Measurements from ENCODE around the gene CTTNBP2NL.

The CTTNBP2NL gene

DNA sequence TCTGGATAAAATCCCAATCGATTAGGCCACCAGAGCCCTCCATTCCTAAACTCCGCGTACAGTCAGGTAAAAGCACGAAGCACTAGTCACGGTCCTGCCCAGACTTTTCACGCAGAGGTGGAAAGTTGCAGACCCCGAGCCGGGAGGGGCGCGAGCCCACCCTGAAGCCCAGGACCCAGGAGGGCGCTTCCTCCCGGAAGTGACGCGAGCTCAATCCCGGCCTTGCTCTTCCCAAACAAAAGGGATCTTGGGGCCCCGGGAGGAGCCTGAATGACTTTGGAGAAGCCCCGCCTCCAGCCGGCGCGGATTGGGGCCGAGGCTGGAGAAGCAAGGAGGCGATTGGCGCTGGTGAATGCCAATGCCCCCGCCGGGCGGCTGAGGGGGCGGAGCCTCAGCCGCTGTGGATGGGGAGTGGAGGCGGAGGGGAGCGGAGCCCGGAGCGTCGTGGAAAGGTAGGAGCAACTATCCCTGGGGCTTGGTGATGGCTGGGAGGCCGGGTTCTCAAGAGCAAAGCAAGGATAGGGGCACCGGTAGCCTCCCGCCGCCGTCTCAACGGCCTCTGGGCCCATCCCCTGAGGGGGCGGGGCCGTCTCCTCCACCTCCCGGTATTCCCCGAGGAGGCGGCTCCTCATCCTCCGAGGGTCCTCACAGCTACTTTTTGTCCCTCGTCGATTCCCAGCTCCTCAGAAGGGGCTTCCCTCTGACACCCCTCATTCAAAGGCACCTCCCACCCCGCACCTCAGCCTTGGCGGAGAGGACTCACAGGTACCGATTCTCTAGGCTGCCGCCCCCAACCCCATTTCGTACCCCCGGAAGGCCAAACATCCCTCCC, at the start of gene CTTNBP2NL:
Gene CTTNBP2NL (plus strand): TSS at position 394 of the 832 bp plus-strand sequence. CDS start 19,952 bp downstream, outside the sequence.
- in situ Hi-C loops (cut with HindIII; ENCODE audit: low pct_ligation_motif_present, low sequenced_read_pairs), result loop anchor here (10.0 kb wide), 1 partner anchor 219 kb away; the partner anchor contains the start of genes CAPZA1 and ST7L
- no peaks in the 10 kb centered on the region for H3K27me3 ChIP-seq (replicated peaks)
- H3K36me3 ChIP-seq (replicated peaks), result no peaks in the 10 kb centered on the region
- peak within 1 kb of the TSS; percentile 98 for H3K4me3 ChIP-seq (ENCODE audit: low read depth, low read length)
- peak; percentile 89 for DNase-seq
- peak within 1 kb of the TSS; percentile 93 for H3K27ac ChIP-seq
- TF ChIP-seq, protein P1, sequence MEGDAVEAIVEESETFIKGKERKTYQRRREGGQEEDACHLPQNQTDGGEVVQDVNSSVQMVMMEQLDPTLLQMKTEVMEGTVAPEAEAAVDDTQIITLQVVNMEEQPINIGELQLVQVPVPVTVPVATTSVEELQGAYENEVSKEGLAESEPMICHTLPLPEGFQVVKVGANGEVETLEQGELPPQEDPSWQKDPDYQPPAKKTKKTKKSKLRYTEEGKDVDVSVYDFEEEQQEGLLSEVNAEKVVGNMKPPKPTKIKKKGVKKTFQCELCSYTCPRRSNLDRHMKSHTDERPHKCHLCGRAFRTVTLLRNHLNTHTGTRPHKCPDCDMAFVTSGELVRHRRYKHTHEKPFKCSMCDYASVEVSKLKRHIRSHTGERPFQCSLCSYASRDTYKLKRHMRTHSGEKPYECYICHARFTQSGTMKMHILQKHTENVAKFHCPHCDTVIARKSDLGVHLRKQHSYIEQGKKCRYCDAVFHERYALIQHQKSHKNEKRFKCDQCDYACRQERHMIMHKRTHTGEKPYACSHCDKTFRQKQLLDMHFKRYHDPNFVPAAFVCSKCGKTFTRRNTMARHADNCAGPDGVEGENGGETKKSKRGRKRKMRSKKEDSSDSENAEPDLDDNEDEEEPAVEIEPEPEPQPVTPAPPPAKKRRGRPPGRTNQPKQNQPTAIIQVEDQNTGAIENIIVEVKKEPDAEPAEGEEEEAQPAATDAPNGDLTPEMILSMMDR (IDR thresholded peaks at IDR 0.05; ENCODE audit: low read depth, low read length, missing control alignments), result no peak

GRCh38 chr1:112346801-112347350, 49.1 kb upstream of the CTTNBP2NL start:
- Histone ChIP-seq H3K4me3 (ENCODE audit: low read depth, low read length) (no peak overlapping the region), H3K36me3 (replicated peaks) (no peaks in the 10 kb centered on the region), H3K27me3 (replicated peaks) (peaks cover 3% of the 10 kb centered on the region), H3K27ac (no peak overlapping the region)
- TF ChIP-seq, protein P1 (IDR thresholded peaks at IDR 0.05; ENCODE audit: low read depth, low read length, missing control alignments), result no peak
- no peak for DNase-seq
- in situ Hi-C loops (cut with HindIII; ENCODE audit: low pct_ligation_motif_present, low sequenced_read_pairs), result no loop called here

DNA sequence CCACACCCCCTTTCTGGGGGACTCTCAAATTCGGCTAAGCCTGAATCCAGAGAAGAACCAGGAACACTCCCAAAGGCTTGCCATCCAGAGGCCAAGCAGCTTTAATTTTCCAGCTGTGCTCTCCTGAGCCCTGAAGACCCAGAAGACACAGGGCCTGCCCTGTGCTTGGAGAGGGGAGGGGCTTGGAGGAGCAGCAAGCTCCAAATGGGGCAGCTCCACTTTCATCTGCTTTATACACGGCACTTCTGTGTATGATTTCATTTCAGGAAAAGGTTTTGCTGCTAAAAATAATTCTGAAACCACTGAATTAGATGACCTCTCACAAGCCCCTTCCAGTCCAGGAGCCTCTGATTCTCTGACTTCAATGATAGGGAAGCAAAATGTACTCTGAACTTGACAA, 39.2 kb upstream of the CTTNBP2NL start:
- Histone ChIP-seq H3K4me3 (ENCODE audit: low read depth, low read length) (no peak overlapping the region), H3K27me3 (replicated peaks) (peaks cover 7% of the 10 kb centered on the region), H3K36me3 (replicated peaks) (no peaks in the 10 kb centered on the region), H3K27ac (no peak overlapping the region)
- TF ChIP-seq, protein P1 (IDR thresholded peaks at IDR 0.05; ENCODE audit: low read depth, low read length, missing control alignments), result no peak
- in situ Hi-C loops (cut with HindIII; ENCODE audit: low pct_ligation_motif_present, low sequenced_read_pairs), result no loop called here
- no peak for DNase-seq

DNA sequence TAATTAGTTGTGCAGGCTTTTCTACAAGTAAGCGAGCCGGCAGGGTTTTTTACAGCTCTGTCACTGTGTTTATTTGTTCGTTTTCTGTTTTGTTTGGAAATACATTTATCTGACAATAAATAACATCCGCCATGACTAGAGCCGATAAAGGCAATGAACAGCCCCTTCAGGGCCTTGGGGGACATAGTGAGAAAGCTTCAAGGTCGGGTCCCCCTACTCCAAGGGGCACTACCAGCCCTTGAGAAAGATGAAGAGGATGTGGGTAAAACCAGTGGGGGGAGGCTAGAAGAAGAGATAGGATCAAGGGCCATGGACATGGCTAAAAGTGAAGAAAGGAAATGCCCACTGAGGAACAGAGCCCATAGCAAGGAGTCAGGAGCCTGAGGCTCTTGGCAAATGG, 38.5 kb upstream of the CTTNBP2NL start:
- no peak for DNase-seq
- Histone ChIP-seq H3K27ac (no peak overlapping the region), H3K27me3 (replicated peaks) (peaks cover 7% of the 10 kb centered on the region), H3K4me3 (ENCODE audit: low read depth, low read length) (no peak overlapping the region), H3K36me3 (replicated peaks) (no peaks in the 10 kb centered on the region)
- in situ Hi-C loops (cut with HindIII; ENCODE audit: low pct_ligation_motif_present, low sequenced_read_pairs), result no loop called here
- TF ChIP-seq, protein P1 (IDR thresholded peaks at IDR 0.05; ENCODE audit: low read depth, low read length, missing control alignments), result no peak

- peaks cover 11% of the 10 kb centered on the region for H3K27me3 ChIP-seq (replicated peaks)
- in situ Hi-C loops (cut with HindIII; ENCODE audit: low pct_ligation_motif_present, low sequenced_read_pairs), result no loop called here
- no peak overlapping the region for H3K27ac ChIP-seq
- no peak for DNase-seq
- TF ChIP-seq, protein P1 (IDR thresholded peaks at IDR 0.05; ENCODE audit: low read depth, low read length, missing control alignments), result no peak
- H3K4me3 ChIP-seq (ENCODE audit: low read depth, low read length), result no peak overlapping the region
- H3K36me3 ChIP-seq (replicated peaks), result no peaks in the 10 kb centered on the region
Observed at GRCh38 chr1:112358061-112358770, 37.8 kb upstream of the CTTNBP2NL start.

All from brain microvascular endothelial cell (primary cell).